Osteocyte (in vitro differentiated cells): ENCODE data around the gene HPCAL1. TPM values are rescaled to one million over a fixed set of nuclear protein-coding genes. Genes with fewer than 3 reads are reported as not detected.
A peak's percentile ranks its signal among the peaks of the same experiment; 100 is the strongest.

Experiments used
- DNase-seq: peaks from one replicate; pipeline ENCODE4 v3.0.0; 2021; ENCODE audit warnings: mixed read lengths; ENCODE audit not compliant: unreplicated experiment; ENCODE audit errors: extremely low spot score
- H3K27ac Mint-ChIP-seq: one replicate; pipeline ENCODE4 v1.8.0; 2021; ENCODE audit warnings: mild to moderate bottlenecking, mixed read lengths; ENCODE audit not compliant: unreplicated experiment
- H3K27me3 Mint-ChIP-seq: one replicate; pipeline ENCODE4 v1.8.0; 2021; ENCODE audit warnings: mixed read lengths; ENCODE audit not compliant: unreplicated experiment
- H3K36me3 Mint-ChIP-seq: one replicate; pipeline ENCODE4 v1.8.0; 2021; ENCODE audit warnings: mixed read lengths; ENCODE audit not compliant: unreplicated experiment
- H3K4me1 Mint-ChIP-seq: one replicate; pipeline ENCODE4 v1.8.0; 2021; ENCODE audit warnings: mixed read lengths; ENCODE audit not compliant: unreplicated experiment
- H3K4me3 Mint-ChIP-seq: one replicate; pipeline ENCODE4 v1.8.0; 2021; ENCODE audit warnings: mild to moderate bottlenecking, moderate library complexity, mixed read lengths; ENCODE audit not compliant: unreplicated experiment
- H3K9me3 Mint-ChIP-seq: one replicate; pipeline ENCODE4 v1.8.0; 2021; ENCODE audit warnings: mixed read lengths; ENCODE audit not compliant: unreplicated experiment
- CTCF ChIP-seq: fragments of 200-600 bp; sonication (generic); IDR thresholded peaks from 2 replicates; pipeline ENCODE4 v1.5.0; 2021; ENCODE audit warnings: antibody characterized with exemption, mild to moderate bottlenecking, moderate library complexity
- total RNA-seq: library from RNA; stranded (reverse); gene quantifications from 2 replicates; pipeline ENCODE4 v1.2.1, GENCODE V29; 2021

HPCAL1 gene
- total RNA-seq, 1 donor from 2014 or later, result 56.8 TPM

GRCh38 chr2:10407432-10407831 lies 104.7 kb downstream of the HPCAL1 start:
- H3K27me3 Mint-ChIP-seq, result no peaks in the 10 kb centered on the region
- H3K36me3 Mint-ChIP-seq, result peaks cover 4% of the 10 kb centered on the region
- no peak for DNase-seq
- peaks cover 66% of the 10 kb centered on the region for H3K4me1 Mint-ChIP-seq
- TF ChIP-seq CTCF, result no peak
- H3K9me3 Mint-ChIP-seq, result no peaks in the 10 kb centered on the region
- H3K27ac Mint-ChIP-seq, result peak overlapping the region; percentile 36
- no peak overlapping the region for H3K4me3 Mint-ChIP-seq

- TF ChIP-seq CTCF, result no peak
- DNase-seq, result no peak
- peak overlapping the region; percentile 36 for H3K27ac Mint-ChIP-seq
- peaks cover 61% of the 10 kb centered on the region for H3K4me1 Mint-ChIP-seq
- H3K4me3 Mint-ChIP-seq, result no peak overlapping the region
- H3K9me3 Mint-ChIP-seq, result no peaks in the 10 kb centered on the region
- peaks cover 4% of the 10 kb centered on the region for H3K36me3 Mint-ChIP-seq
- H3K27me3 Mint-ChIP-seq, result no peaks in the 10 kb centered on the region
These were observed 105.3 kb downstream of the HPCAL1 start for GRCh38 chr2:10407841-10408648.

GRCh38 chr2:10408649-10409579 lies 106.2 kb downstream of the HPCAL1 start:
- no peak overlapping the region for H3K4me3 Mint-ChIP-seq
- peaks cover 4% of the 10 kb centered on the region for H3K36me3 Mint-ChIP-seq
- peaks cover 60% of the 10 kb centered on the region for H3K4me1 Mint-ChIP-seq
- DNase-seq, result peak; percentile 89
- H3K27ac Mint-ChIP-seq, result peak overlapping the region; percentile 36
- peak; percentile 99 for TF ChIP-seq CTCF
- H3K9me3 Mint-ChIP-seq, result no peaks in the 10 kb centered on the region
- no peaks in the 10 kb centered on the region for H3K27me3 Mint-ChIP-seq

DNA sequence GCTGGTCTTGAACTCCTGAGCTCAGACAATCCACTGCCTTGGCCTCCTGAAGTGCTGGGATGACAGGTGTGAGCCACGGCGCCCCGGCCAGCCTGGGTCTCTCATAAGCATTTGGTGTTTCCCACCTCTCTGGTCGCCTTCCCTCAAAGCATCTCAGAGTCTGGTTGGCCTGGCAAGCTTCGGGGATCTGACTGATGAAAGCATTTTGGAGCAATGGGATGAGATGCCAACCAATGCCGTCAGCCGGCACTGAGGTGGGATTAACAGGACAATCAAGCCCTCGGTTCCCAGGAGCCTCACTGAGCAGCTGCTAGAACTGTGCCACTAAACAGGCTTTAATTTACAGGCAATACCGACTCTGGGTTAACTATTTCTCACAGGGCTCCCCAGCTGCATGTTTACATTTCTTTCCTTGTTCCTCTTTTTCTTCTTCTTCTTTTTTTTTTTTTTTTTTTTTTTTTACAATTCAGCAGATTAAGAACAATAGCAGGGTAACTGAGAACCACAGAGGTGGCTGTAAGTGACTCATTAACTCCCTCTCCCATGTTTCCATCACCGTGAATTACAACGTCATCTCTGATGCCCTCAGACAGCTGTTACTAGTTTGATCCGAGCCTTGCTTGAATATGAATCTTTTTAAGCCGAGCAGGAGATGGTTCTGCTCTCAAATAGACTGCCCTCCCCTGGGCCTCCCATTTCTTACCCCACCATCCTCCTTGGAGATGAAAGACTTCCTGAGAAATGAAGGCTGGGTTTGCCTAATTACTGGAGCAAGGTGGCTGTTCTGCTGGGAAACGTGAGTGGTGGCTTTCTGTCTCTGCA lies 107.5 kb downstream of the HPCAL1 start:
- peaks cover 60% of the 10 kb centered on the region for H3K4me1 Mint-ChIP-seq
- H3K4me3 Mint-ChIP-seq, result no peak overlapping the region
- no peak for DNase-seq
- H3K27me3 Mint-ChIP-seq, result no peaks in the 10 kb centered on the region
- H3K9me3 Mint-ChIP-seq, result no peaks in the 10 kb centered on the region
- TF ChIP-seq CTCF, result no peak
- H3K36me3 Mint-ChIP-seq, result peaks cover 4% of the 10 kb centered on the region
- H3K27ac Mint-ChIP-seq, result no peak overlapping the region
